ENCODE results near the gene OSBPL1A. TPM values are rescaled to one million over a fixed set of nuclear protein-coding genes. Genes with fewer than 3 reads are reported as not detected.

OSBPL1A gene
- polyA plus RNA-seq, 3 donors from 2014 or later: 0.25 to 2.1 TPM; not detected in 1

- H3K9me3 Mint-ChIP-seq: peaks cover 0 to 2% (median 0%) of the 10 kb centered on the region in 6 donors
- H3K4me3 Mint-ChIP-seq: no peak overlapping the region
- H3K27me3 Mint-ChIP-seq (ENCODE audit: low read depth in 3 of 3): peaks cover 0 to 21% (median 7%) of the 10 kb centered on the region in 3 donors
- no peak overlapping the region for H3K27ac Mint-ChIP-seq
- no peaks in the 10 kb centered on the region for H3K4me1 Mint-ChIP-seq
- no peak for DNase-seq
- peaks cover 0 to 5% (median 0%) of the 10 kb centered on the region in 3 donors for H3K36me3 Mint-ChIP-seq
Observed at GRCh38 chr18:24417480-24417879, 19.9 kb upstream of the OSBPL1A start.

DNA sequence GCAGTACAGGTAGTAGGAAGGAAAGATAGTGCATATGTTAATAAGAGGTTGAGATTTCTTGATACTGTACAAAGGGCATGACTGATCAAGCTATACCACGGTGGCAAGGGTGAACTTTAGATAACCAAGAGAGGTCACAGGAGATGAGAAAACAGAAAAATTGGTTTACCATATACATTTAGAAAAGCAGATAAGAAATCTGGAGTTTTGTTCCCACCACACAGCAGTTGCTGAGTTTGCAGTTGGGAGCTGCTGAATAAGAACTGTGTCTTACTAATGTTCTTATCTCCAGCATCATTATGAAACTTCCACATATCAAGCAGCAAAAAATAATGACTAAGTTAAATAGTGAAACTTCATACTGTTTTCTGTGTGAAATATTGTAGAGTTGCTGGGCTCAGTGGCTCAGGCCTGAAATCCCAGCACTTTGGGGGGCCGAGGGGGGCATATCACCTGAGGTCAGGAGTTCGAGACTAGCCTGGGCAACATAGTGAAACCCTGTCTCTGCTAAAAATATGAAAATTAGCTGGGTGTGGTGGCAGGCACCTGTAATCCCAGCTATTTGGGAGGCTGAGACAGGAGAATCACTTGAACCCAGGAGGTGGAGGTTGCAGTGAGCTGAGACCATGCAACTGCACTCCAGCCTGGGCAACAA lies 16.9 kb upstream of the OSBPL1A start:
- H3K4me1 Mint-ChIP-seq: no peaks in the 10 kb centered on the region
- H3K27me3 Mint-ChIP-seq (ENCODE audit: low read depth in 3 of 3): peaks cover 0 to 24% (median 3%) of the 10 kb centered on the region in 3 donors
- peaks cover 0 to 3% (median 0%) of the 10 kb centered on the region in 6 donors for H3K9me3 Mint-ChIP-seq
- DNase-seq: no peak
- no peak overlapping the region for H3K4me3 Mint-ChIP-seq
- peaks cover 0 to 5% (median 0%) of the 10 kb centered on the region in 3 donors for H3K36me3 Mint-ChIP-seq
- no peak overlapping the region for H3K27ac Mint-ChIP-seq

DNA sequence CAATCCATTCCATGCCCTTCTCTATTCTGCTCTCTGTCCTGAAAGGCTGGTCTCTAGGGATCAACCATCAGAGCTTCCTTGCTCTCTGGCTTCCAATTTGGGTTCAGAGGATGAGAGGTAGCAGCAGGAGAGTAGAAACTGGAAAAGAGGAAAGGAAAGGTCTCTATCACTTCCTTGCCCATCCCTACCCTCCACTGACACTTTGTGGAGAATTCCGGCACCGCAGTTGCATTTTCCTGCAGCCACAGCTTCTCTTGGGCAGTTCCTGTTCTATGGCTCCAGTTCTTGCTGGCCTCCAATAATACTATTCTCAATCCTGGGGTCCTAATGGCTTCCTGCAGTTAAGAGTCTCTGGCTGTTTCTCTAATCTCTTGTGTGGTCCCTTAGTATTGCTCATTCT lies 15.5 kb upstream of the OSBPL1A start:
- H3K27ac Mint-ChIP-seq: no peak overlapping the region
- peaks cover 0 to 4% (median 0%) of the 10 kb centered on the region in 3 donors for H3K36me3 Mint-ChIP-seq
- peaks cover 2 to 29% (median 4%) of the 10 kb centered on the region in 3 donors for H3K27me3 Mint-ChIP-seq (ENCODE audit: low read depth in 3 of 3)
- H3K4me3 Mint-ChIP-seq: no peak overlapping the region
- no peaks in the 10 kb centered on the region for H3K4me1 Mint-ChIP-seq
- no peak for DNase-seq
- H3K9me3 Mint-ChIP-seq: peaks cover 0 to 5% (median 0%) of the 10 kb centered on the region in 6 donors

GRCh38 chr18:24408496-24408895 lies 10.9 kb upstream of the OSBPL1A start:
- peaks cover 0 to 5% (median 0%) of the 10 kb centered on the region in 6 donors for H3K9me3 Mint-ChIP-seq
- no peak overlapping the region for H3K4me3 Mint-ChIP-seq
- H3K27me3 Mint-ChIP-seq (ENCODE audit: low read depth in 3 of 3): peaks cover 4 to 27% (median 9%) of the 10 kb centered on the region in 3 donors
- no peak overlapping the region for H3K27ac Mint-ChIP-seq
- H3K4me1 Mint-ChIP-seq: no peaks in the 10 kb centered on the region
- DNase-seq: no peak
- peaks cover 0 to 4% (median 0%) of the 10 kb centered on the region in 3 donors for H3K36me3 Mint-ChIP-seq

DNA sequence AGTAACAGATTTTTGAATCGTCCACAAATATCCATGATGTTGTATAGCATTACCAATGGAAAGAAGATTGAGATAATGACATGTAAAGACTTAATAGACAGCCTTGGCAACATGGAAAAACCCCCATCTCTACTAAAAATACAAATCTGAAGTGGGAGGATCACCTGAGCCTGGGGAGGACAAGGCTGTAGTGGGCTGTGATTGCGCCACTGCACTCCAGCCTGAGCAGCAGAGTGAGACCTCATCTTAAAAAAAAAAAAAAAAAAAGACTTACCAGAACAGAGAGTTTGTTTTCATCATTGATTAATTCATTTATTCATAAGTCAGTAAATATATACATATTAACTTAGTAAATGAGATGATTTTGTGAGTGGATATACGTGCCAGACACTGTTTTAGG lies 7.0 kb upstream of the OSBPL1A start:
- Mint-ChIP-seq H3K27ac (no peak overlapping the region), H3K4me1 (no peaks in the 10 kb centered on the region), H3K36me3 (peaks cover 0 to 4% (median 0%) of the 10 kb centered on the region in 3 donors), H3K9me3 (peaks cover 0 to 3% (median 0%) of the 10 kb centered on the region in 6 donors), H3K27me3 (ENCODE audit: low read depth in 3 of 3) (peaks cover 4 to 23% (median 9%) of the 10 kb centered on the region in 3 donors), H3K4me3 (no peak overlapping the region)
- no peak for DNase-seq

DNA sequence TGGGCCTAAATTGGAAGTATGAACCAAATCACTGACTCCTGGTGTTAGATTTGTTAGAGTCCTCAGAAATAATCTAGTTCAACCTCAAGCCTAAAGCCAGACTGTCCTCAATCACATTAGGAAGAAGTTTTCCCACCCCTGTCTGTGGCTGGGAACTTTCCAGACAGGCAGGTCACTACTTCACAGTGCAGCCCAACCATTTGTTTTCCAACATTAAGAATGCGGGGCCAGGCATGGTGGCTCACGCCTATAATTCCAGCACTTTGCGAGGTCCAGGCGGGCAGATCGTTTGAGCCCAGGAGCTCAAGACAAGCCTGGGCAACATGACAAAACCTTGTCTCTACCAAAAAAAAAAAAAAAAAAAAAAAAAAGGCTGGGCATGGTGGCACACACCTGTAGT lies 5.5 kb upstream of the OSBPL1A start:
- no peak overlapping the region for H3K27ac Mint-ChIP-seq
- H3K9me3 Mint-ChIP-seq: no peaks in the 10 kb centered on the region
- peaks cover 2 to 3% of the 10 kb centered on the region in 2 donors for H3K4me1 Mint-ChIP-seq
- H3K36me3 Mint-ChIP-seq: no peaks in the 10 kb centered on the region
- H3K27me3 Mint-ChIP-seq (ENCODE audit: low read depth in 3 of 3): peaks cover 4 to 25% (median 8%) of the 10 kb centered on the region in 3 donors
- no peak for DNase-seq
- no peak overlapping the region for H3K4me3 Mint-ChIP-seq

DNA sequence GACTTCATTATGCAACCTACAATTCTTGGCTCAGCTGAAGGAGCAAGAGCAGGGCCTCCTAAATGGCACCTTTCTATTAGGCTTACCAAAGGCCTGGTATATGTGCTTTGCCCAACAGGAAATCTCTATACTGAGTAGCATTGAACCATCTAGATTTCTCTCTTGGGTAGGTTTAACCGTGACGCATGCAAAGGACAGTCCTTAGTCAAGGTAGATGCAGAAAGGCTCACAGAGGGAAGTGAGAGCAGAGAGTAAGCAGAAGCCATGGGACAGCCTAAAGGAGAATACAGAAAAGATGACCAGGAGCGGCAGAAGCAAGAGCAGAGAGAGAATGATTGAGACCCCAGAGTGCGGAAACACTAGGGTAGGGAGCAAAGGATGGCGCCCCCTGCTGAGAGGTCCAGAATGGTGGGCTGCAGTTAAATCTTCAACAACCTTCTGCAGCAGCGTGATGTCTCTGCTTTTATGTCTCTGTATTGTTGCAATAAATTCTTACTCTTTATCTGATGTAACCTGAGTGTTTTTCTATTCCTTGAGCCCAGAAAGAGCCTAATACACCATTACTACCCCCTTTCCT lies 4.7 kb upstream of the OSBPL1A start:
- peaks cover 4 to 7% of the 10 kb centered on the region in 2 donors for H3K4me1 Mint-ChIP-seq
- H3K9me3 Mint-ChIP-seq: peaks cover 0 to 3% (median 0%) of the 10 kb centered on the region in 6 donors
- no peaks in the 10 kb centered on the region for H3K36me3 Mint-ChIP-seq
- no peak overlapping the region for H3K27ac Mint-ChIP-seq
- DNase-seq: no peak
- H3K4me3 Mint-ChIP-seq: no peak overlapping the region
- H3K27me3 Mint-ChIP-seq (ENCODE audit: low read depth in 3 of 3): peaks cover 4 to 26% (median 8%) of the 10 kb centered on the region in 3 donors

- Mint-ChIP-seq H3K4me3 (no peak overlapping the region), H3K27ac (no peak overlapping the region), H3K36me3 (no peaks in the 10 kb centered on the region), H3K9me3 (peaks cover 0 to 3% (median 0%) of the 10 kb centered on the region in 6 donors), H3K4me1 (peaks cover 10 to 15% of the 10 kb centered on the region in 2 donors), H3K27me3 (ENCODE audit: low read depth in 3 of 3) (peaks cover 0 to 35% (median 4%) of the 10 kb centered on the region in 3 donors)
- DNase-seq: no peak
Observed at GRCh38 chr18:24400587-24400986, 3.0 kb upstream of the OSBPL1A start.

DNA sequence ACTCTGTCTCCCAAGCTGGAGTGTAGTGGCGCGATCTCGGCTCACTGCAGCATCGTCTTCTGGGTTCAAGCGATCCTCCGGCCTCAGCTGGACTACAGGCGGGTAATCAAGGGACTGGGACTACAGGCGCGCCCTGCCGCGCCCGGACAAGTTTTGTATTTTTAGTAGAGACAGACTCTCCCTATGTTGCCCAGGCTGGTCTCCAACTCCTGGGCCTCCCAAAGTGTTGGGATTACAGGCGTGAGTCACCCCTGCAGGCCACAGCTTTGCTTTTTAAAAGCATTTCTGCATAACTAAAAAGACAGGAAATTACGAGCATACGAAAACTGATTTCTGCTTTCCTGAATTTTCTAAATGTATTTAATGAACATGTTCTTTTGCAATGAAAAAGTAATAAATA lies 916 bp upstream of the OSBPL1A start:
- Mint-ChIP-seq H3K36me3 (no peaks in the 10 kb centered on the region), H3K27ac (no peak overlapping the region), H3K9me3 (peaks cover 0 to 3% (median 0%) of the 10 kb centered on the region in 6 donors), H3K27me3 (ENCODE audit: low read depth in 3 of 3) (peaks cover 2 to 38% (median 3%) of the 10 kb centered on the region in 3 donors), H3K4me1 (peaks cover 10 to 15% of the 10 kb centered on the region in 2 donors), H3K4me3 (peak overlapping the region; percentile 79 to 86 (median 81))
- DNase-seq: no peak

- H3K27me3 Mint-ChIP-seq (ENCODE audit: low read depth in 3 of 3): peaks cover 2 to 34% (median 3%) of the 10 kb centered on the region in 3 donors
- H3K4me3 Mint-ChIP-seq: peak overlapping the region; percentile 73 to 87 (median 83)
- peak in 1 of 3 donors; percentile 10 for DNase-seq
- H3K27ac Mint-ChIP-seq: no peak overlapping the region
- peaks cover 10 to 15% of the 10 kb centered on the region in 2 donors for H3K4me1 Mint-ChIP-seq
- peaks cover 0 to 3% (median 0%) of the 10 kb centered on the region in 6 donors for H3K9me3 Mint-ChIP-seq
- no peaks in the 10 kb centered on the region for H3K36me3 Mint-ChIP-seq
Observed at GRCh38 chr18:24397131-24397693, 412 bp downstream of the OSBPL1A start.

GRCh38 chr18:24396082-24396633 lies 1.5 kb downstream of the OSBPL1A start:
- Mint-ChIP-seq H3K27ac (no peak overlapping the region), H3K4me3 (no peak overlapping the region), H3K27me3 (ENCODE audit: low read depth in 3 of 3) (peaks cover 2 to 35% (median 3%) of the 10 kb centered on the region in 3 donors), H3K36me3 (no peaks in the 10 kb centered on the region), H3K4me1 (peaks cover 10 to 15% of the 10 kb centered on the region in 2 donors), H3K9me3 (peaks cover 0 to 3% (median 0%) of the 10 kb centered on the region in 6 donors)
- no peak for DNase-seq

GRCh38 chr18:24395049-24395795 lies 2.4 kb downstream of the OSBPL1A start:
- H3K27me3 Mint-ChIP-seq (ENCODE audit: low read depth in 3 of 3): peaks cover 5 to 34% (median 9%) of the 10 kb centered on the region in 3 donors
- no peak for DNase-seq
- H3K4me3 Mint-ChIP-seq: no peak overlapping the region
- H3K9me3 Mint-ChIP-seq: peaks cover 0 to 3% (median 0%) of the 10 kb centered on the region in 6 donors
- H3K4me1 Mint-ChIP-seq: peaks cover 10 to 15% of the 10 kb centered on the region in 2 donors
- no peak overlapping the region for H3K27ac Mint-ChIP-seq
- H3K36me3 Mint-ChIP-seq: no peaks in the 10 kb centered on the region

- Mint-ChIP-seq H3K9me3 (no peaks in the 10 kb centered on the region), H3K4me3 (no peak overlapping the region), H3K27me3 (ENCODE audit: low read depth in 3 of 3) (peaks cover 5 to 7% (median 6%) of the 10 kb centered on the region in 3 donors), H3K4me1 (no peaks in the 10 kb centered on the region), H3K36me3 (no peaks in the 10 kb centered on the region), H3K27ac (no peak overlapping the region)
- DNase-seq: no peak
Observed at GRCh38 chr18:24388957-24389356, 8.7 kb downstream of the OSBPL1A start.
